HG02884 (cell line): ENCODE results near the gene C17orf78.
"Not testable (repeated sequence)": the region's sequence is repeated elsewhere in the genome, so short reads cannot be mapped to it uniquely, and the experiment has no call there.

Experiments
- ATAC-seq: cut with Tn5 transposase; IDR thresholded peaks from one replicate; pipeline ENCODE4 v1.9.1; 2021; ENCODE audit warnings: mild to moderate bottlenecking, moderate library complexity; ENCODE audit not compliant: unreplicated experiment

The C17orf78 gene

DNA sequence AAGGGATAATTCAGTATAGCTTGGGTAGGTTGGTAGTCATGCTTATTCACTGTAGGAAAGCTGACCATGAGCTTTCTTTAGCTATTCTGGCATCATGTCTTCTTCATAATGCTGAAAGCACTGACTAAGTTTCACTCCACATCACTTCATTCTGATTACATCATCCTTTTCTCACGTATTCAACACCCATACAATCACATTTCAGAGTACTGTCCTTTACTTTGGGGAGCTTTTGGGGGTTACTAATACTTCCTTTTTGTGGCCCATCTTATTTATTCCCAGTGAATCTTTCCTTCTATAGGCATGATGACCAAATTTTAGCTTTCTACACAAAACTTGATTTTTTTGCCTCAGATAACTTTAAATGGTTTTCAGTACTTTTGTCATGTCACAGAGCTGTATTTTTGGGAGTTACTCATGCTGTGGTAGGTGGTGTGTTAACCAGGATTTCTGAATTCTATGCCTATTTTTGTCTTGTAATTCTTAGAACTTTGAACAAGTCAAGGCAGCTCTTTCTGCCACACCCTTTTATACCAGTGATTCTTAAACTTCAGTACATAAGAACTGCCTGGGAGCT, 54.4 kb downstream of the C17orf78 start:
- ATAC-seq = no peak

DNA sequence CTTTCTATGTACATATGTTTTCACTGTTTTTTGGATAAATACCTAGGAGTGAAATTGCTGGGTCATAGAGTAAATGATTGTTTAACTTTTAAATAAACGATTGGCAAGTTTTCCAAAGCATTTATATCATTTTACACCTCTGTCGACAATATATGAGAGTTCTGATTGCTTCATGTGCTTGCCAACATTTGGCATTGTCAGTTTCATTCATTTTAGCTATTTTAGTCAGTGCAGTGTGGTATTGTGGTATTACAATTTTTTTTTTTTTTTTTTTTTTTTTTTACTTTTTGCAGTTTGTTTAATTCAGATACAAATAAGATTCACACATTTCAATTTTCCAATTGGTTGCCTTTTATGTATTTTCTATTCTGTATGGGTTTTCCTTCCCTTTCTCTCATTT, 56.9 kb downstream of the C17orf78 start:
- no peak for ATAC-seq

DNA sequence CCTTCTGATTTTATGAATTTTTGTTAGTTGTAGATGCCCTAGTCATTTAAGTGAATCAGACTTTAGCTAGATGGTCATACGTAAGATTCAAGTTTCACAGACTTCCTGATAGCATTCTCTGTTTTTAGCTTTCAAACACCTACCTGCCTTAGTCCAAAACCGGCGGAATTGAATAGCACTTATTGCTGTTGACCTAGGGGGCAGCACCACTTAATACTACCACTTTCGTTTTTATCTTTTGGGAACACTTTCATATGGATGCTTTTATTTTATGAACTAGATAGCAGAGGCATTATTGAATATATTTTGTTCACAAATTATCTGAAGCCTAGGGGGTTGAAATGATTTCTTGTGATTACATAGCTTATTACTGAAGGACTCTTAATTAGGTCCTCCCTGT, 62.4 kb downstream of the C17orf78 start:
- no peak for ATAC-seq

DNA sequence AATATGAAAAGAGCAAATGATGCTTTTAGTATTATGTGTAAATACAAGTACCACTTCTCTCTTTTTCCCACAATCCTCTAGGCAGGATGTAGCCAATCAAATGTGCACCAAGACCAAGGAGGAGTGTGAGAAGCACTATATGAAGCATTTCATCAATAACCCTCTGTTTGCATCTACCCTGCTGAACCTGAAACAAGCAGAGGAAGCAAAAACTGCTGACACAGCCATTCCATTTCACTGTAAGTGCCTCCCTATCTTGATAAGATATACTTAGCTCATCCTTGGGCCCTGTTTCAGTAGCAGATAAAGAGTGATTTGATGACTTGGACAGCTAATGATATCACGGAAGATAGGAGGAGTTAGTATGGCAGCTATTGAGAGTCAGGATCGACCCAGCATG, 64.6 kb downstream of the C17orf78 start:
- ATAC-seq = no peak

DNA sequence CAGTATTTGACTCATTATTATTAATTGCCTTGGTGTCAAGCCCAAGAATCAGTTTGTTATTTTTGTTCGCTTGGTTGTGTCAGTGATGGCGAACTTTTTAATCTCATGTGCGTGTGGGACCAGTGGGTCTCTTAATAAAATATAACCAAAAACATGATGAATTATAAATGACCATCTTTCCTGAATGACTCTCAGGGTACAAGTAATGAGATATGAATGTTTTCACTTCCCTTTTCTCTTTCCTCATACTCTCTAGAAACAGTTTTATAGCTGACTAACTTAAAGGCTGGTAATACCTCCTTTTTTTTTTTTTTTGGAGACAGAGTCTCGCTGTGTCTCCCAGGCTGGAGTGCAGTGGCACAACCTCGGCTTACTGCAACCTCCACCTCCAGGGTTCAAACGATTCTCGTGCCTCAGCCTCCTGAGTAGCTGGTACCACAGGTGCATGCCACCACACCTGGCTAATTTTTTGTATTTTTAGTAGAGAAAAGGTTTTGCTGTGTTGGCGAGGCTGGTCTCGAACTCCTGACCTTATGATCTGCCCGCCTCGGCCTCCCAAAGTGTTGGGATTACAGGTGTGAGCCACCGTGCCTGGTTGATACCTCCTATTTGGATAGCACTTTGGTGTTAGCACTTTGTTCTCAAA, 65.7 kb downstream of the C17orf78 start:
- ATAC-seq = not testable (repeated sequence)
